ENCODE data around the gene NOS1.

The NOS1 gene

DNA sequence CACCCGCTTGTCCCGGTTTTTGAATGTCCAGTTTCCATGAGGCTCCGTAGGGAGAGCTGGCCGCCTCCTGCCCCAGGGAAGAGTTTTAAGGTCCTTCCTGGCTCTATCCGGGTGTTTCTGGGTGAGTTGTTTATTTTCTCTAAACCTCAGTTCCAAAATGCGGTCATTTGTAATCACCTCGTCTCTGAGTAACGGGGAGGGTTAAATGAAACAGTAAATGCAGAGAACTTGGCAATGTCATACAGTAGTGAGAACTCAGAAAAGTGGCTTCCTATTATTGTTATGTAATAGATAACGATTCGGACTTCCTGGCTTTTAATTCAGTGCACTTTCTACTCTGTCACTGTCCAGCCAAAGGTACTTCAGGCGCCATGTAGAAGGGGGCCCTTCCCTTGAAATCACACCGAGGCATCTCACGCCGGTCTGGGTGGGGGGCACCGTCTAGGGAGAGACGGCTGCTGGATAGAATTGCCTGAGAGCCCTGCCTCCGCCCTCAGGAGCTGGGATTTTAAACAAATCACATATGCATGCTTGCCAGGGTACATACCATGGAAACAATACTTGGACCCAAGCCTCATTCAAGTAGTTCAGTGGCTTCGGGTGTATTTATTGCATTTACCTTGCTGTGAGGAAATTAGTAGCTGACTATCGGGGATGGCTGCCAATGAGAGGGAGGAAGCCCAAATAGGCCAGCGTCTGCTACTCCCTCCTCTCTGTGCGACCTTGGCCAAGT, 26.4 kb downstream of the NOS1 start:
- no peak overlapping the region for H2BK5ac ChIP-seq (ENCODE audit: low read depth, low read length, poor library complexity, severe bottlenecking)
- no peak overlapping the region for H2BK15ac ChIP-seq (ENCODE audit: low read depth, poor library complexity, severe bottlenecking)
- no peak overlapping the region for H3K4ac ChIP-seq (ENCODE audit: low read depth in 1 of 2, low read length in 2 of 2)
- no peak overlapping the region for H3K18ac ChIP-seq (ENCODE audit: low read depth in 1 of 2, low read length in 2 of 2)
- DNase-seq: no peak
- no peak overlapping the region for H3K4me2 ChIP-seq (ENCODE audit: low read length, poor library complexity, severe bottlenecking)
- peaks cover 0 to 6% of the 10 kb centered on the region in 2 experiments for H3K36me3 ChIP-seq (ENCODE audit: control insufficient read depth in 1 of 2, insufficient read depth in 2 of 2, low read depth in 1 of 2, low read length in 2 of 2)
- 83% methylated on average over 21 of the region's 21 CpGs for WGBS
- no peak overlapping the region for H3K14ac ChIP-seq (ENCODE audit: low read length in 2 of 2)
- no peak overlapping the region for H2BK12ac ChIP-seq (ENCODE audit: low read length in 2 of 2)
- H2AFZ ChIP-seq (ENCODE audit: low read depth, low read length): no peak overlapping the region
- H4K8ac ChIP-seq (ENCODE audit: low read length): no peak overlapping the region
- H3K9me3 ChIP-seq (ENCODE audit: control insufficient read depth, low read length): no peaks in the 10 kb centered on the region
- no peak overlapping the region for H4K91ac ChIP-seq (ENCODE audit: low read length)
- H3K23ac ChIP-seq (ENCODE audit: low read length in 2 of 2): no peak overlapping the region
- peaks cover 0 to 44% of the 10 kb centered on the region in 2 experiments for H3K27me3 ChIP-seq (ENCODE audit: control insufficient read depth in 1 of 2, insufficient read depth in 1 of 2, low read length in 2 of 2)
- no peaks in the 10 kb centered on the region for H3K4me1 ChIP-seq (ENCODE audit: control insufficient read depth, insufficient read depth, low read depth, low read length)
- no peak overlapping the region for H3K4me3 ChIP-seq (ENCODE audit: insufficient read depth in 1 of 2, low read depth in 1 of 2, low read length in 2 of 2)
- H2BK120ac ChIP-seq (ENCODE audit: low read depth, low read length): no peak overlapping the region
- H3K79me1 ChIP-seq (replicated peaks; ENCODE audit: low read length, poor library complexity, severe bottlenecking): no peaks in the 10 kb centered on the region
- H3K9ac ChIP-seq (ENCODE audit: low read length): no peak overlapping the region
- H3K27ac ChIP-seq (ENCODE audit: low read length, poor library complexity, severe bottlenecking): no peak overlapping the region
- H2AK5ac ChIP-seq (ENCODE audit: low read length, severe bottlenecking): no peak overlapping the region

DNA sequence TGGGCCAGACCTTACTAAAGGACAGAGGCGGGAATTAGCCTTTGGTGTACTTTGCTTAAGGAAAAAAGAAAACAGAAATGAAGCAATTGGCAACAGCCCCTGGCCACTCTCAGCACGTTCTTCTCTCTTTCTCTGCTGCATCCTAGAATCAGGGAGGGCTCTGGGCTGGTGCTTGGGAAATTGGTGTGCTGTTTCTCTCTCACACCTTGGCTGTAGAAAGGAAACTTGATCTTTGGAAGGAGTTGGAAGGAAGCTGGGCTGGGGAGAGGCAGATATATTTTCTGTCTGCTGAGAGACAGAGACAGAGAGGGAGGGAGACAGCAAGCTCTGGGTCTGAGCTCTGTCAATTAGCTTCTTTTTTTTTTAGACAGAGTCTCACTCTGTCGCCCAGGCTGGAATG, 27.4 kb downstream of the NOS1 start:
- Histone ChIP-seq H3K4ac (ENCODE audit: low read depth in 1 of 2, low read length in 2 of 2) (no peak overlapping the region), H2BK5ac (ENCODE audit: low read depth, low read length, poor library complexity, severe bottlenecking) (no peak overlapping the region), H3K36me3 (ENCODE audit: control insufficient read depth in 1 of 2, insufficient read depth in 2 of 2, low read depth in 1 of 2, low read length in 2 of 2) (peaks cover 0 to 6% of the 10 kb centered on the region in 2 experiments), H2BK15ac (ENCODE audit: low read depth, poor library complexity, severe bottlenecking) (no peak overlapping the region), H3K9ac (ENCODE audit: low read length) (no peak overlapping the region), H3K23ac (ENCODE audit: low read length in 2 of 2) (no peak overlapping the region), H3K9me3 (ENCODE audit: control insufficient read depth, low read length) (no peaks in the 10 kb centered on the region), H3K27me3 (ENCODE audit: control insufficient read depth in 1 of 2, insufficient read depth in 1 of 2, low read length in 2 of 2) (peaks cover 0 to 45% of the 10 kb centered on the region in 2 experiments), H3K18ac (ENCODE audit: low read depth in 1 of 2, low read length in 2 of 2) (no peak overlapping the region), H2AFZ (ENCODE audit: low read depth, low read length) (no peak overlapping the region), H3K4me3 (ENCODE audit: insufficient read depth in 1 of 2, low read depth in 1 of 2, low read length in 2 of 2) (no peak overlapping the region), H3K4me1 (ENCODE audit: control insufficient read depth, insufficient read depth, low read depth, low read length) (no peaks in the 10 kb centered on the region), H4K91ac (ENCODE audit: low read length) (no peak overlapping the region), H2BK120ac (ENCODE audit: low read depth, low read length) (no peak overlapping the region), H3K4me2 (ENCODE audit: low read length, poor library complexity, severe bottlenecking) (no peak overlapping the region), H4K8ac (ENCODE audit: low read length) (no peak overlapping the region), H2AK5ac (ENCODE audit: low read length, severe bottlenecking) (no peak overlapping the region), H2BK12ac (ENCODE audit: low read length in 2 of 2) (no peak overlapping the region), H3K79me1 (replicated peaks; ENCODE audit: low read length, poor library complexity, severe bottlenecking) (no peaks in the 10 kb centered on the region), H3K27ac (ENCODE audit: low read length, poor library complexity, severe bottlenecking) (no peak overlapping the region), H3K14ac (ENCODE audit: low read length in 2 of 2) (no peak overlapping the region)
- 52% methylated on average over 2 of the region's 3 CpGs for WGBS
- no peak for DNase-seq

DNA sequence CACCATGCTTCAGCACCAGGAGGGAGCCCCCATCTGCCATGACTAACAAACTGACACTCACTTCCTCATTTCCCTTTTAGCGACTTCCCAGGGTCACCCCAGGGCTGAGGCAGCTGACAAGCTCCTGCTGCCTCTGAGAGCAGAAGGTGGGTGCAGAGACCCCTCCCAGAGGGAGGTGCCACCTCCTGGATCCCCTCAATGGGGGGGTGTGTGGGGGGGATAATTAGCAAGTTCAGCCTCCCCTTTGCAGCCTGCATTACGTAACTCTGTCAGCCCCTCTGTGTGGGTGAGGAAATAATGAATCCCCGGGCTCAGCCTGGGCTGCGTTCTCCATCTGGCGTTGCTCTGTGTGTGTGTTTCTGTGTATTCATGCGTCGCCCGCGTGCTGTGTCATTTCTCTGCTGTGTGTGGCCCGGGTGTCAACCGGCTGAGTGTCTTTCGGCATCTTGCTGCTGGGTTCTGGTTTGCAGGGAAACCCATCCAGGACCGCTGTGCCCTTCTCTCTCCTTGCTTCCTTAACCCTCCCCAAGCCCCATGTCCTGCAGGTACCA, 28.0 kb downstream of the NOS1 start:
- Histone ChIP-seq H4K91ac (ENCODE audit: low read length) (no peak overlapping the region), H3K9me3 (ENCODE audit: control insufficient read depth, low read length) (no peaks in the 10 kb centered on the region), H3K4me3 (ENCODE audit: insufficient read depth in 1 of 2, low read depth in 1 of 2, low read length in 2 of 2) (no peak overlapping the region), H3K27me3 (ENCODE audit: control insufficient read depth in 1 of 2, insufficient read depth in 1 of 2, low read length in 2 of 2) (peaks cover 0 to 51% of the 10 kb centered on the region in 2 experiments), H2AK5ac (ENCODE audit: low read length, severe bottlenecking) (no peak overlapping the region), H2BK120ac (ENCODE audit: low read depth, low read length) (no peak overlapping the region), H3K4me2 (ENCODE audit: low read length, poor library complexity, severe bottlenecking) (no peak overlapping the region), H3K18ac (ENCODE audit: low read depth in 1 of 2, low read length in 2 of 2) (no peak overlapping the region), H3K36me3 (ENCODE audit: control insufficient read depth in 1 of 2, insufficient read depth in 2 of 2, low read depth in 1 of 2, low read length in 2 of 2) (peaks cover 0 to 6% of the 10 kb centered on the region in 2 experiments), H3K27ac (ENCODE audit: low read length, poor library complexity, severe bottlenecking) (no peak overlapping the region), H3K4ac (ENCODE audit: low read depth in 1 of 2, low read length in 2 of 2) (no peak overlapping the region), H2AFZ (ENCODE audit: low read depth, low read length) (no peak overlapping the region), H2BK5ac (ENCODE audit: low read depth, low read length, poor library complexity, severe bottlenecking) (no peak overlapping the region), H2BK12ac (ENCODE audit: low read length in 2 of 2) (no peak overlapping the region), H3K14ac (ENCODE audit: low read length in 2 of 2) (no peak overlapping the region), H3K9ac (ENCODE audit: low read length) (no peak overlapping the region), H4K8ac (ENCODE audit: low read length) (no peak overlapping the region), H2BK15ac (ENCODE audit: low read depth, poor library complexity, severe bottlenecking) (no peak overlapping the region), H3K79me1 (replicated peaks; ENCODE audit: low read length, poor library complexity, severe bottlenecking) (no peaks in the 10 kb centered on the region), H3K23ac (ENCODE audit: low read length in 2 of 2) (no peak overlapping the region), H3K4me1 (ENCODE audit: control insufficient read depth, insufficient read depth, low read depth, low read length) (no peaks in the 10 kb centered on the region)
- 75% methylated on average over 13 of the region's 13 CpGs for WGBS
- no peak for DNase-seq

DNA sequence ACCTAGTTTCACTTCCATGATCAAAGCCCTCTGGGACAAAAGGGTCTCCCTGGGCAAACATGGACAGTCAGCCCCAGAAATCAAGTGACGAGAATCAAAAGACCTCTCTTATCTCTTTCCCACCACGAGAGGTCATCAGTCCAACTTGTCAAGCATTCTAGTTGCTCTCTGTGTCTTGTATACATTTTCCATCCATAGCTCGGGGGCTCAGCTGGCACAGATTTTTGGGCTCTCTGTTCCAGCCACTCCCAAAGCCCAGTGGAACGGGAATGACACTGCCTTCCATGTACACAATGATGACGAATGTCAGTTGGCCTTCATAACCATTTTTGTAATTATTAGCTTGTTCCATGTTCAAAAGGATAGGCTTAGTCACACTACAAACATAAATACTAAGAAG, 29.7 kb downstream of the NOS1 start:
- Histone ChIP-seq H2BK15ac (ENCODE audit: low read depth, poor library complexity, severe bottlenecking) (no peak overlapping the region), H3K79me1 (replicated peaks; ENCODE audit: low read length, poor library complexity, severe bottlenecking) (no peaks in the 10 kb centered on the region), H3K18ac (ENCODE audit: low read depth in 1 of 2, low read length in 2 of 2) (no peak overlapping the region), H3K9me3 (ENCODE audit: control insufficient read depth, low read length) (no peaks in the 10 kb centered on the region), H3K4ac (ENCODE audit: low read depth in 1 of 2, low read length in 2 of 2) (no peak overlapping the region), H3K27me3 (ENCODE audit: control insufficient read depth in 1 of 2, insufficient read depth in 1 of 2, low read length in 2 of 2) (peaks cover 0 to 59% of the 10 kb centered on the region in 2 experiments), H3K23ac (ENCODE audit: low read length in 2 of 2) (no peak overlapping the region), H2BK12ac (ENCODE audit: low read length in 2 of 2) (no peak overlapping the region), H3K36me3 (ENCODE audit: control insufficient read depth in 1 of 2, insufficient read depth in 2 of 2, low read depth in 1 of 2, low read length in 2 of 2) (peaks cover 0 to 6% of the 10 kb centered on the region in 2 experiments), H3K27ac (ENCODE audit: low read length, poor library complexity, severe bottlenecking) (no peak overlapping the region), H3K4me3 (ENCODE audit: insufficient read depth in 1 of 2, low read depth in 1 of 2, low read length in 2 of 2) (no peak overlapping the region), H2AFZ (ENCODE audit: low read depth, low read length) (no peak overlapping the region), H2BK120ac (ENCODE audit: low read depth, low read length) (no peak overlapping the region), H4K8ac (ENCODE audit: low read length) (no peak overlapping the region), H3K4me1 (ENCODE audit: control insufficient read depth, insufficient read depth, low read depth, low read length) (no peaks in the 10 kb centered on the region), H3K4me2 (ENCODE audit: low read length, poor library complexity, severe bottlenecking) (no peak overlapping the region), H3K14ac (ENCODE audit: low read length in 2 of 2) (no peak overlapping the region), H4K91ac (ENCODE audit: low read length) (no peak overlapping the region), H3K9ac (ENCODE audit: low read length) (no peak overlapping the region), H2BK5ac (ENCODE audit: low read depth, low read length, poor library complexity, severe bottlenecking) (no peak overlapping the region), H2AK5ac (ENCODE audit: low read length, severe bottlenecking) (no peak overlapping the region)
- DNase-seq: no peak
- 73% methylated on average over 4 of the region's 5 CpGs for WGBS
